ENCODE measurements around the gene TUBA4A.

DNA sequence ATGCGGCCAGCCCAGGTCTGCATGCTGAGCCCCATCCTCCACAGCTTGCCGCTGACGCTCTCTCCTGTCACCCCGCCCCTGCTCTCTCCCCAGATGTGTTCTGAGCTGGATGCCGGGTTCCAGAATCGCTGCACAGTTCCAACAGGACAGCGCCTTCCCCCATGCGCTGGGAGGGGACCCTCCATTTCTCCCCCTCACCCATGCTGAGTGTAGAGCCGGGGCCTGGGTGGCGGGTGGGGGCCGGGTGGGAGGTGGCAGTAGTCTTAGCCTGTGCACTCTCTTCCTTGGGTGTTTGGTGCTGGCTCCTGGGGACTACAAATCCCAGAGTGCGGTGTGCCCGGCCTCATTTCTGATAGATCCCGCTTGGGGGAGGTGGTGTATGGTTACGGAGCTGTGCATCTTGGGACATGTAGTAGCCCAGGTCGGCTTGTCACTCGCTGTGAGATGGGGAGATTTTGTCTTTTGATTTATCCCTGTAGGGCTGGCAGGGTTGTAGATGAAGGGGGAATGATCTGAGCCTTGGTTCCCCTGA lies 32.2 kb upstream of the TUBA4A start:
- TF ChIP-seq CTCF (IDR thresholded peaks at IDR 0.05) (no peak), POLR2A (IDR thresholded peaks at IDR 0.05) (no peak), POLR2AphosphoS5 (IDR thresholded peaks at IDR 0.05) (no peak), EP300 (IDR thresholded peaks at IDR 0.05) (no peak)
